Activated T-helper 17 cell treated with anti-CD3 and anti-CD28 coated beads, Interleukin-2, amount 50 U/mL, for 72 hours (primary cell): ENCODE results near the gene CCNT2. TPM values are rescaled to one million over a fixed set of nuclear protein-coding genes. Genes with fewer than 3 reads are reported as not detected.
"Not testable (repeated sequence)": the region's sequence is repeated elsewhere in the genome, so short reads cannot be mapped to it uniquely, and the experiment has no call there.

Experiments used
- ATAC-seq: fragments of 150-1000 bp; cut with Tn5 transposase; replicated peaks from 2 replicates; pipeline ENCODE4 v1.10.0; 2021; ENCODE audit warnings: mild to moderate bottlenecking, moderate library complexity
- H3K27ac Mint-ChIP-seq: one replicate; pipeline ENCODE4 v1.8.0; 2022; ENCODE audit warnings: mixed read lengths
- H3K27me3 Mint-ChIP-seq: one replicate; pipeline ENCODE4 v1.8.0; 2022; ENCODE audit warnings: mixed read lengths
- H3K36me3 Mint-ChIP-seq: one replicate; pipeline ENCODE4 v1.8.0; 2022; ENCODE audit warnings: low read depth, mild to moderate bottlenecking, mixed read lengths
- H3K4me1 Mint-ChIP-seq: one replicate; pipeline ENCODE4 v1.8.0; 2022; ENCODE audit warnings: mixed read lengths
- H3K4me3 Mint-ChIP-seq: one replicate; pipeline ENCODE4 v1.8.0; 2022; ENCODE audit warnings: mild to moderate bottlenecking, mixed read lengths
- H3K9me3 Mint-ChIP-seq: one replicate; pipeline ENCODE4 v1.8.0; 2022; ENCODE audit warnings: mixed read lengths
- total RNA-seq, 2 donors: library from RNA; stranded (reverse); gene quantifications; one replicate each; pipeline ENCODE4 v1.2.3, GENCODE V29; 2022

The CCNT2 gene
- 10 to 100 TPM; 29.0 to 33.2 TPM for total RNA-seq

DNA sequence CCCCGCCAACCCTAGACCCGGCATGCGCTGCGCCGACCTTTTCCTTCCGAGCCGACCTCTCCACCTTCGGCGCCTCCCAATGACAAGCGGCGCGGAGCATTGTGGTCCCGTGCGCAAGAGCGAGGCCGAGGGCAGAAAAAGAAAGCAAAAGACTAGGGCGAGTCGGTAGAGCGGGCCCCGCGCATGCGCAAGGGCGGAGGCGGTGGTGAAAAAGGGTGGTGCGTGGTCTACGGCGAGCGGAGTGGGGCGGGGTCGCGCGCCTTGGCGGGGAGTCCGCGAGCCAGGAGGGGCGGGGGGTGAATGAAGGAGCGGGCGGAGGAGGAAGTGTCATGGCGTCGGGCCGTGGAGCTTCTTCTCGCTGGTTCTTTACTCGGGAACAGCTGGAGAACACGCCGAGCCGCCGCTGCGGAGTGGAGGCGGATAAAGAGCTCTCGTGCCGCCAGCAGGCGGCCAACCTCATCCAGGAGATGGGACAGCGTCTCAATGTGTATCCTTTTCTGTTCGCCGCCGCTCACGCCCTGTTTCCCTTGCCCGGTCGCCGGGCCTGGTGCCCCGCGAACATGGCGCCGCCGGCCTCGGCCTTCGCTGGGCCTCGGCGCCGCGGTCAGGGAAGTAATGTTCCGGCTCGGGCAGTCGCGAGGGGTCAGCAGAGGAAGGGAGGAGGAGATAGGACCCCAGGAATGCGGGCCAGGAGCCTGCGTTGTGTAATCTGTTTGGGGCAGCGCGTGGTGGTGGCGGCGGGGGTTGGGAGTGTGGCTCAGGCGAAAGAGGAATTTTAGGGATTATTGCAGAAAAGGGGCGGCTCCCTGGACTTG lies at the start of gene CCNT2:
Gene CCNT2, plus strand, starts transcription at position 297 of the 815 bp plus-strand sequence. Its CDS starts 33 bp downstream, at position 330.
- Mint-ChIP-seq H3K4me3 (peak within 1 kb of the TSS; percentile 98), H3K4me1 (peaks cover 10% of the 10 kb centered on the region), H3K36me3 (peaks cover 57% of the 10 kb centered on the region), H3K9me3 (no peaks in the 10 kb centered on the region), H3K27ac (peak within 1 kb of the TSS; percentile 93), H3K27me3 (no peaks in the 10 kb centered on the region)
- peak; percentile 88 for ATAC-seq

DNA sequence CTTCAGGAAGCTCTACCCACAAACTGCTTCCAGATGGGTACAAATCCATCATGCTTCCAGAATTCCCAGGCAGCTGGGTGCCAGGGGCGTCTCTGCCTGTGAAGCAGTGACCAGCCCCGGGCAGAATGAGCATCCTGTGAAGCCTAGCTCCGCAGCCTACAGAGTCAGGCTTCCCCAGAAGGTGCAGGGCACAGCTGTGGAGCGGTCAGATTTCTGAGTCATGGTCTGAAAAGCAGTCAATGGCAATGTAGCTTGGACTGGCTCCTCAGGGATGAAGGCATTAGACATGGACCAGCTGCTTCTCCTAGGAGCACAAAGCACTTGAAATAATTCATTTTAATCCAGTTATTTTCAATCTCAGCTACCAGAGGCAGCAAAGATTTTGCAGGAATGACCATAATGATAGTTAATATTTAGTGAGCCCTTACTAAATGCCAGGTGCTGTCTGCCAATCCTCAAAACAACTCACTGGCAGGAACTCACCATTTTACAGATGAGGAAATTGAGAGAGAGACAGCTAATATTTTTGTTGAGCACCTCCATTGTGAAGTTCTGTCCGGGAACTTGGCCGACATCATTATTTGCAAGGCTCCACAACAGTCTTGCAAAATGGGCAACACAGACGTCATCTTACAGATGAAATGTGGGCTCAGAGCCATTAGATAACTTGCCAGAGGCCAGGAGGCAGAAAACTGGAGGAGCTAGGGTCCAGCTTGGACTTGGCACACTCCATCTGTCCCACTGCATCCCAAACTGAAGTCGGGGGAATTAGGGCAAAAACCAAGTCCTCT lies 48.5 kb upstream of the CCNT2 start:
- ATAC-seq = no peak
- Mint-ChIP-seq H3K27ac (no peak overlapping the region), H3K4me3 (no peak overlapping the region), H3K27me3 (no peaks in the 10 kb centered on the region), H3K4me1 (no peaks in the 10 kb centered on the region), H3K36me3 (no peaks in the 10 kb centered on the region), H3K9me3 (no peaks in the 10 kb centered on the region)

DNA sequence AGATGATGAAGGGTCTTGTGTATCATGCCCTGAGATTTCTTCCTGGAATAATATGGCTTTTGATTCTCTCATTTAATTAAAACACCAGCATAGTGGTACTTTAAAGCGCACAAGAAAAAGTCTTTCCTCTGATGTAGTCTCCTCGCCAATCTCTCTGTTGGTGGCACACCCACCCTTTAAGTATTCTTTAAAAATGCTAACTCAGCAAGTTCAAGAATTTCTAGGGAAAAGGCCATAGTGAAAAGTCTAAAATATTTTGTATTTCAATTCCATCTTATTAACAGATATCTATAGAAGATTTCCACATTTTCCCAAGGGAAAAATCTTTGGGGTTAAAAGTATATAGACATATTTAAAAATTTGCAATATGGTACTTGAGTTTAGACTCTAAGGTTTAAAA lies 45.5 kb upstream of the CCNT2 start:
- Mint-ChIP-seq H3K9me3 (no peaks in the 10 kb centered on the region), H3K27me3 (no peaks in the 10 kb centered on the region), H3K4me3 (no peak overlapping the region), H3K4me1 (no peaks in the 10 kb centered on the region), H3K27ac (no peak overlapping the region), H3K36me3 (no peaks in the 10 kb centered on the region)
- ATAC-seq = no peak

DNA sequence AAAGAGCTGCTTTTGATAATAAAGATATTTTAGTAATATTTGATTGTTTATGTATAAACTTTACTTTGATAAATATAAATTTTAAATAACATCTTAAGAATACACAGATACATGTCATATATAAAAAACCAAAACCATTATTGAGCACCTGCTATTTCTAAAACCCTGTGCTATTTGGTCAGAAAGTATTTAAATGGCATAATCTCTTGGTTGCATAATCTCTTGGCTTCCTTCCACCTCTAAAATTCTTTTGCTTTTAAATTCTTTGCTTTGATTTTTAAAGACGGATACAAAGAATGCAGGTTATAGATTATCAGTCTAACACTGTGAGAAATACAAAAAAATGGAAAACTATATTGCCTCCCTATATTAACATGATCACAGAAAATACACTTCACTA lies 43.3 kb upstream of the CCNT2 start:
- H3K9me3 Mint-ChIP-seq = peaks cover 4% of the 10 kb centered on the region
- H3K4me1 Mint-ChIP-seq = no peaks in the 10 kb centered on the region
- no peak overlapping the region for H3K27ac Mint-ChIP-seq
- no peak overlapping the region for H3K4me3 Mint-ChIP-seq
- H3K36me3 Mint-ChIP-seq = no peaks in the 10 kb centered on the region
- H3K27me3 Mint-ChIP-seq = no peaks in the 10 kb centered on the region
- no peak for ATAC-seq

DNA sequence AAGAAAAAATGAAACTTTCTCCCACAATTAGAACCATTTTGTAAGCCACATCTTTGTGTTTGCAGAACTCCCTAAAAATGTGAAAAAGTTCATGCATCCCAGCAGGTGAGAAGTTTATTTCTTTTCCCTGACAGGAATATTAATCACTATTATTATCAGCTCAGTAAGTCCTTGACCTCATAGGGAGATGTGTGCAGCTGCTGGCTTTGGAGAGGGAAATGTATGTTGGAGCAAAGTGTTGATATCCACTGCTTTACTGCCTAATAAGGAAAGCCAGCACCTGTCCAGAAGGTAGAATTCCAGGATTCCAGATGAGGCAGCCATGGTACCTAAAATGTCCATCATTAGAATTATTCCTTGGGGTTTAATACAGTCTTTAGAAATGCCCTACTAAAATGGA lies 35.8 kb upstream of the CCNT2 start:
- no peak overlapping the region for H3K4me3 Mint-ChIP-seq
- H3K36me3 Mint-ChIP-seq = no peaks in the 10 kb centered on the region
- H3K4me1 Mint-ChIP-seq = no peaks in the 10 kb centered on the region
- peaks cover 4% of the 10 kb centered on the region for H3K9me3 Mint-ChIP-seq
- H3K27me3 Mint-ChIP-seq = no peaks in the 10 kb centered on the region
- no peak for ATAC-seq
- H3K27ac Mint-ChIP-seq = no peak overlapping the region

DNA sequence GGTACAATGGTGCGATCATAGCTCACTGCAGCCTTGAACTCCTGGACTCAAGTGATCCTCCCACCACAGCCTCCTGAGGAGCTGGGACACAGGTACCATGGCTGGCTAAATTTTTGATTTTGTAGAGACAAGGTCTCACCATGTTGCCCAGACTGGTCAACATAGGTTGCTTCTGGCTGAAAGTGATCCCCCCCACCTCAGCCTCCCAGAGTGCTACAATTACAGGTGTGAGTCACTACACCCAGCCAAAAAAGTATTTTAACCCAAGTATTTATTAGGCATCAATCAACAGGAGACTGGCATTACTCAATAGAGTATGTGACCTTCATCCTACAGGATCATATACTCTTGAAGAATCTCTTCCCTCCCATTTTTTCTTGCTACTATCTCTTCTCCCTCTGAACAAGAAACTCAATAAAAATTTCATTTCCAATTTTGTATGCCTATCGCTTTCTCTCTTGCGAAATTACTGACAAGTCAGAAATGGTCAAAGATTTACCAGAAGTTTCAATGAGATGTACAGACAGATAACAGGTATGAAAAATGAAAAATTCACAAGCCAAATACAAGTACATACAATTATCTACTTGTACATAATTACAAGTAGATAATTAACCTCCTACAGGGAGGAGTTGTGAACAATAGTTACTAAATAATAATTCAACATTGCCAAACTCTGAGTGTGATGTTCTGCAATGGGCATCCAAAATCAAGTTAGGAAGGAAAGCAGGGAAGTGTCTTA lies 34.9 kb upstream of the CCNT2 start:
- H3K27me3 Mint-ChIP-seq = no peaks in the 10 kb centered on the region
- H3K4me1 Mint-ChIP-seq = no peaks in the 10 kb centered on the region
- peaks cover 4% of the 10 kb centered on the region for H3K9me3 Mint-ChIP-seq
- no peak overlapping the region for H3K4me3 Mint-ChIP-seq
- no peaks in the 10 kb centered on the region for H3K36me3 Mint-ChIP-seq
- H3K27ac Mint-ChIP-seq = no peak overlapping the region
- ATAC-seq = no peak

DNA sequence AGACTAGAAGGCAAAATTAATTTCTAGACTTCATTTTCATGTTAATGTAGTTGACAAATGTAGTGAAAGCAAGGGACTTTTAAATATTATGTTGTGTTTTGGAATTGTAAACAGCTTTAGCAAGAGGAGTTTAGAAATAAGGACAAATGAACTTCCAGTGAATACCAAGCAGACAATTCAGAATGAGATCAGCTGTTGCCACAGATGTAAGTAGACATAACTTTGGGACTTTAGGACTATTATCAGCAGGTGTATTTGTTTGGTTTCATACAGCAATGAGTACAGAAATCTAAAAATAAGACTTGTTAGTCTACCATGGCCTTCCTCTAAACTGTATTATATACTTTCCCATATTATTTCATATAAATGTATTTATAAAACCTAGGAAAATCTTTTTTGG lies 34.2 kb upstream of the CCNT2 start:
- Mint-ChIP-seq H3K27ac (no peak overlapping the region), H3K9me3 (peaks cover 3% of the 10 kb centered on the region), H3K36me3 (no peaks in the 10 kb centered on the region), H3K27me3 (no peaks in the 10 kb centered on the region), H3K4me1 (no peaks in the 10 kb centered on the region), H3K4me3 (no peak overlapping the region)
- no peak for ATAC-seq

DNA sequence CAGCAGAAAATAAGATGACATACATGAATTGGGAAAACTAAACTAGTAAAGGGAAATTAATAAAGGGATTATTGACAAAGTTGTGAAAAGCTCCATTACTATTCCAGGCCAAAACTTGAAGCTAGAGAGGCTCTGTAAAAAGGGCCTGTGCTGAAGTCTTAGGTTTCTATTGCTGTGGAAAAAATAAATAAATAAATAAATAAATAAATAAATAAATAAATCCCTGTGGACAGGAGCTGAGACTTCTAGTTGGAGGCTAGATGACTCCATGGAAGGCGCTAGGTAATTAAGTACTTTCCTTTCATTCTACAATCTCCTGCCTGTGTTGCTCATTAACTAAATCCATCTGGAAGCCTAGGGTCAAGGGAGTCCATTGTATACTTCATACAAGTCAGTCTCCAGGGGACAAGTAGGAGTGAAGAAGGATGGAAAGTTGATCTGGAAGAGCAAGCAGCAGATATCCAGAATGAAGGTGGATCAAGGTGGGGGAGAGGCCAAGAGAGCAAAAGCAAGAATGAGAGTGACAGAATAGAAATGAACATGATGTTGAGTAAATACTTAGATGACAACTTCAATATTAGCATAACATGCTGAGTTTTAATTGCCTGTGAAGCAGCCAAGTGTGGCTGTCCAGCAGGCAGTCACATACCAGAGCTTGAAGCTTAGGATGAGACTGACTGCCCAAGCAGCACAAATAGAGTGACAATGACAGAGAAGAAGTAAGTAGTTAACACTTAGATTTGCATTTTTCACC lies 26.2 kb upstream of the CCNT2 start:
- H3K27ac Mint-ChIP-seq = no peak overlapping the region
- no peak overlapping the region for H3K4me3 Mint-ChIP-seq
- ATAC-seq = no peak
- no peaks in the 10 kb centered on the region for H3K36me3 Mint-ChIP-seq
- no peaks in the 10 kb centered on the region for H3K9me3 Mint-ChIP-seq
- no peaks in the 10 kb centered on the region for H3K4me1 Mint-ChIP-seq
- H3K27me3 Mint-ChIP-seq = peaks cover 3% of the 10 kb centered on the region

DNA sequence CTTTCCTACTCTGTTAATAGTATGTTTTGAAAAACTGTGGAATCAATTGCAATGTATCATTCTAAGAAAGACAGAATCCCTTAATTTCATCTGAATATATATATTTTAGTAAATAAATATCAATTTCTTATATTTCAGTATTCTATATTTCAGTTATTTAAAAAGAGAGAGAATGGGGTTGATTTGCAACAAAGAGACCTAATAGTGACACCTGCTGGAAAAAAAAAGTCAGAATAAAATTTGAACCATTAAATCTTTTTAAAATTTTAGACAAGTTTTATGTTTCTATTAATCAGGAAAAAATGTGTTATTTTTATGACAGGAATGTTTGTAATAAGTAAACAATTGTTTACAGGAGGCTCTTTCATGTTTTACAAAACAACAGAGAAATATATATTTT lies 20.7 kb upstream of the CCNT2 start:
- Mint-ChIP-seq H3K27me3 (peaks cover 3% of the 10 kb centered on the region), H3K9me3 (no peaks in the 10 kb centered on the region), H3K36me3 (no peaks in the 10 kb centered on the region), H3K27ac (no peak overlapping the region), H3K4me3 (no peak overlapping the region), H3K4me1 (no peaks in the 10 kb centered on the region)
- ATAC-seq = no peak

DNA sequence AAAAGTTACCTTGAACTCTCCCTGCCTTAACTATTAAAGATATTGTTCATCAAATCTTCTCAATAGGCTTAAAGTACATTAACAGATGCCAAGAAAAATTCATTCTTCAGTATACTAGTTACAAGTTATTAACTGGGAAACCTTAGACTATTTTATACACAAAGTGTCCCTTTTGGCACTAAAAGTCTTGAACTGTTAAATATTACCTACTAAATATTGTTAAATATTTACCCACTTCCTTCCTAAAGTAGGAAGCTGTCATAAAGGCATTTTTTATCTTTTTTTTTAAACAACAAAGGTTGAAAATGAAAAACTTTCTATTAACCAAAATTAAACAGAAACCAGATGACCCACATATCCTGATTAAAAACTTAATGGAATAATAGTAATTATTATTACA lies 19.4 kb upstream of the CCNT2 start:
- no peak for ATAC-seq
- no peaks in the 10 kb centered on the region for H3K36me3 Mint-ChIP-seq
- H3K4me3 Mint-ChIP-seq = no peak overlapping the region
- no peak overlapping the region for H3K27ac Mint-ChIP-seq
- no peaks in the 10 kb centered on the region for H3K4me1 Mint-ChIP-seq
- H3K9me3 Mint-ChIP-seq = no peaks in the 10 kb centered on the region
- H3K27me3 Mint-ChIP-seq = peaks cover 8% of the 10 kb centered on the region

DNA sequence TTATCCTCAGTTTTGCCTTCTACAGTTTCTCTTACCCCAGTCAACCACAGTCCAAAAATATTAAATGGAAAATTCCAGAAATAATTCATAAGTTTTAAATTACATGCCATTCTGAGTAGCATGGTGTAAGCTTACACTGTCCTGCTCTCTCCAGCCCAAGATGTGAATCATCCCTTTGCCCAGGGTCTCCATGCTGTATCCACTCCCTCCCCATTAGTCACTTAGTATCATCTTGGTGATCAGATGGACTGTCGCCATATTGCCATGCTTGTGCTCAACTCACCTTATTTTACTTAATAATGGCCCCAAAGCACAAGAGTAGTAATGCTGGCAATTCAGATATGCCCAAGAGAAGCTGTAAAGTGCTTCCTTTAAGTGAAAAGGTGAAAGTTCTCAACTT lies 18.5 kb upstream of the CCNT2 start:
- H3K4me1 Mint-ChIP-seq = no peaks in the 10 kb centered on the region
- H3K4me3 Mint-ChIP-seq = no peak overlapping the region
- no peak overlapping the region for H3K27ac Mint-ChIP-seq
- H3K36me3 Mint-ChIP-seq = no peaks in the 10 kb centered on the region
- H3K9me3 Mint-ChIP-seq = no peaks in the 10 kb centered on the region
- peaks cover 5% of the 10 kb centered on the region for H3K27me3 Mint-ChIP-seq
- ATAC-seq = no peak

DNA sequence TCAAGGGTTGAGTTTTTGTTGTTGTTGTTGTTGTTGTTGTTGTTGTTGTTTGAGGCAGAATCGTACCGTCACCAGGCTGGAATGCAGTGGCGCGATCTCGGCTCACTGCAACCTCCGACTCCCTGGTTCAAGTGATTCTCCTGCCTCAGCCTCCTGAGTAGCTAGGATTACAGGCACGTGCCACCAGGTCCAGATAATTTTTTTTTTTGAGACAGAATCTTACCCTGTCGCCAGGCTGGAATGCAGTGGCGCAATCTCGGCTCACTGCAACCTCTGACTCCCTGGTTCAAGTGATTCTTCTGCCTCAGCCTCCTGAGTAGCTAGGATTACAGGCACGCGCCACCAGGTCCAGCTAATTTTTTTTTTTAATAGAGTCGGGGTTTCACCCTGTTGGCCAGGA lies 14.9 kb upstream of the CCNT2 start:
- H3K27me3 Mint-ChIP-seq, H3K36me3 Mint-ChIP-seq, ATAC-seq, H3K27ac Mint-ChIP-seq, H3K4me3 Mint-ChIP-seq, H3K9me3 Mint-ChIP-seq, H3K4me1 Mint-ChIP-seq: not testable (repeated sequence)

DNA sequence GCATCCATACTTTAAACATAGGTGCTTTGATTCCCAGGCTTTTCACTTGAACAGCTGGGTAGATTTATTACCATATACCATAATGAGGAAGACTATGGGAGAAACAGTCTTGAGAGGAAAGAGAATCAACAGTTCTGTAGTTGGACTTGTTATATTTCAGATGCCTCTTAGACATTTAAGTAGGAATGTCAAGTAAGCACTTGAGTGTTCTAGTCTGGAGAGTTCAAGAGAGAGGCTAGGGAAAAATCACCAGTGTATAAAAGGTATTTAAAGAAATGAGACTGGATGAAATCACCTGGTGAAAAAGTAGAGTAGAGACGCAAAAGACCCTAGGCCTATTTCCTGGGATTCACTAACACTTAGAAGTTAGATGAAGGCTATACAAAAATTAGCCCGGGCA lies 13.5 kb upstream of the CCNT2 start:
- no peak overlapping the region for H3K27ac Mint-ChIP-seq

DNA sequence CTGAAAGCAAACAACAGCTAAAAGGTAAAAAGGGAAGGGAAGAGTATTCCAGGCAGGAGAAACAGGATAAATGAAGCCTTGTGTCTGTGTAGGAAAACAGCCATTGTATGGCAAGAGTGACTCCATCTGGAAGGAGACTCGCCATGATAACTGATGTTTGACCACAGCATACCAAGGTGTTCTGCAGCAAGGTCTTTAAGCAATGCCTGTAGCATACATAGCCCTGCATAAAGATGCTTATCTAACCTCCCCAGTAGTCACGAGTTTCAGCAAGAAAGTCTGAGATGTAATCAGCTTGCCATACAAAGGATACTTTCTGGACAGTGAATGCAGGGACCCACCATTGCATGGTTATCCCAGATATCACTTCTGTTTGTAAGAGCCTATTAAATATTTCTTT lies 11.9 kb upstream of the CCNT2 start:
- H3K4me3 Mint-ChIP-seq = no peak overlapping the region
- no peak overlapping the region for H3K27ac Mint-ChIP-seq
- no peaks in the 10 kb centered on the region for H3K36me3 Mint-ChIP-seq
- H3K4me1 Mint-ChIP-seq = no peaks in the 10 kb centered on the region
- H3K27me3 Mint-ChIP-seq = peaks cover 8% of the 10 kb centered on the region
- H3K9me3 Mint-ChIP-seq = peaks cover 4% of the 10 kb centered on the region
- no peak for ATAC-seq

More for the DNA sequence above, 13.5 kb upstream of the CCNT2 start:
- no peak for ATAC-seq
- H3K9me3 Mint-ChIP-seq = peaks cover 4% of the 10 kb centered on the region
- peaks cover 8% of the 10 kb centered on the region for H3K27me3 Mint-ChIP-seq
- no peaks in the 10 kb centered on the region for H3K4me1 Mint-ChIP-seq
- no peaks in the 10 kb centered on the region for H3K36me3 Mint-ChIP-seq
- H3K4me3 Mint-ChIP-seq = no peak overlapping the region
